Bone marrow (tissue), 2 donors: ENCODE measurements around the gene NPY4R2.
"Not testable (repeated sequence)": the region's sequence is repeated elsewhere in the genome, so short reads cannot be mapped to it uniquely, and the experiment has no call there.

Source experiments
- DNase-seq, 2 donors: peaks; one replicate each; lab custom pipeline; 2025; lab: John Stamatoyannopoulos, UW

The NPY4R2 gene

GRCh38 chr10:47933462-47933861 is 15.0 kb downstream of the NPY4R2 start:
- DNase-seq, result not testable (repeated sequence)

- not testable (repeated sequence) for DNase-seq
Observed at GRCh38 chr10:47936772-47937228, 18.3 kb downstream of the NPY4R2 start.

- not testable (repeated sequence) for DNase-seq
Observed at GRCh38 chr10:47937634-47938033, 19.2 kb downstream of the NPY4R2 start.

- DNase-seq, result not testable (repeated sequence)
Observed at GRCh38 chr10:47940821-47941220, 22.4 kb downstream of the NPY4R2 start.

GRCh38 chr10:47941379-47941778 is 22.9 kb downstream of the NPY4R2 start:
- not testable (repeated sequence) for DNase-seq

- DNase-seq, result not testable (repeated sequence)
Observed at GRCh38 chr10:47942351-47943019, 24.0 kb downstream of the NPY4R2 start.

GRCh38 chr10:47943328-47943727 is 24.9 kb downstream of the NPY4R2 start:
- DNase-seq, result not testable (repeated sequence)

GRCh38 chr10:47947424-47947823 is 29.0 kb downstream of the NPY4R2 start:
- DNase-seq, result not testable (repeated sequence)

GRCh38 chr10:47957158-47957557 is 38.7 kb downstream of the NPY4R2 start:
- DNase-seq, result not testable (repeated sequence)

- not testable (repeated sequence) for DNase-seq
Observed at GRCh38 chr10:47959677-47960076, 41.2 kb downstream of the NPY4R2 start.

- DNase-seq, result not testable (repeated sequence)
Observed at GRCh38 chr10:47960699-47961098, 42.2 kb downstream of the NPY4R2 start.

GRCh38 chr10:47962785-47963184 is 44.3 kb downstream of the NPY4R2 start:
- DNase-seq, result not testable (repeated sequence)

GRCh38 chr10:47964280-47965063 is 46.0 kb downstream of the NPY4R2 start:
- DNase-seq, result not testable (repeated sequence)

- not testable (repeated sequence) for DNase-seq
Observed at GRCh38 chr10:47968988-47969387, 50.5 kb downstream of the NPY4R2 start.

- DNase-seq, result not testable (repeated sequence)
Observed at GRCh38 chr10:47970047-47970446, 51.6 kb downstream of the NPY4R2 start.

GRCh38 chr10:47971598-47971997 is 53.1 kb downstream of the NPY4R2 start:
- DNase-seq, result not testable (repeated sequence)

GRCh38 chr10:47972077-47972476 is 53.6 kb downstream of the NPY4R2 start:
- not testable (repeated sequence) for DNase-seq
